Measurements from ENCODE around the gene CCDC157. TPM values are rescaled to one million over a fixed set of nuclear protein-coding genes. Genes with fewer than 3 reads are reported as not detected.
A peak's percentile ranks its signal among the peaks of the same experiment; 100 is the strongest.

CCDC157 gene
- total and polyA plus RNA-seq, 10 of the 15 experiments (the other 5 are each of a cell fraction or from before 2014, with no cell fraction given) = 0.10 to 2.8 (median 1.2) TPM

- 97% methylated on average over 6 of the region's 6 CpGs for WGBS (ENCODE audit: insufficient coverage, insufficient replicate concordance, low lambda C conversion rate, missing lambda C conversion rate)
- no peaks in the 10 kb centered on the region for H4K20me1 ChIP-seq (ENCODE audit: control insufficient read depth, insufficient read depth)
- H3K79me2 ChIP-seq (ENCODE audit: control insufficient read depth, insufficient read depth, low read length) = peaks cover 30% of the 10 kb centered on the region
- BruUV-seq (replicated peaks) = no TSS peak
- no peak for FAIRE-seq
- SMC1A ChIA-PET (ENCODE audit: uncharacterized antibody, unreplicated experiment) = interaction anchor here (1.2 to 3.5 kb wide), 2 partner anchors 8 to 14 kb away, joined by 4 to 13 read pairs; no protein-coding TSS in a partner anchor
- no peaks in the 10 kb centered on the region for H3K27me3 ChIP-seq (replicated peaks in 1 of 2; ENCODE audit: control insufficient read depth in 2 of 2, insufficient read depth in 2 of 2, low read length in 1 of 2)
- H3K4me3 ChIP-seq = no peak overlapping the region
- TF ChIP-seq BHLHE40 (IDR thresholded peaks at IDR 0.05; ENCODE audit: borderline replicate concordance in 1 of 2, low read depth in 2 of 2, low read length in 1 of 2) (no peak), SPI1 (IDR thresholded peaks at IDR 0.05; ENCODE audit: borderline replicate concordance, insufficient read depth, low read depth, low read length) (0 out of 2 replicates have a peak, but pooled peaks have one; percentile 13)
- no peak overlapping the region for H2AFZ ChIP-seq (ENCODE audit: control insufficient read depth, low read depth, low read length)
- POLR2A ChIA-PET = interaction anchor here (1.6 to 6.4 kb wide), 3 partner anchors 10 to 29 kb away, joined by 4 to 60 read pairs (median 19); no protein-coding TSS in a partner anchor
- intact Hi-C loops (cut with micrococcal nuclease; ENCODE audit: unreplicated experiment) = no loop called here
- in situ Hi-C loops (cut with MboI) = no loop called here
- no peak overlapping the region for H3K9ac ChIP-seq (ENCODE audit: control insufficient read depth, insufficient read depth, low read length)
- no peak overlapping the region for H3K4me2 ChIP-seq (ENCODE audit: control insufficient read depth, insufficient read depth)
- no peak for DNase-seq (ENCODE audit: low read depth, low spot score)
- RAD21 ChIA-PET (ENCODE audit: unreplicated experiment) = interaction anchor here (7.3 kb wide), 1 partner anchor 28 kb away, joined by 137 read pairs; the partner anchor contains the start of genes RNF215 and SEC14L2
- no peaks in the 10 kb centered on the region for H3K9me3 ChIP-seq (replicated peaks; ENCODE audit: control insufficient read depth, insufficient read depth, low read length)
- peaks cover 16% of the 10 kb centered on the region for H3K4me1 ChIP-seq (ENCODE audit: control insufficient read depth, insufficient read depth, low read length)
- CTCF ChIA-PET = interaction anchor here (0.6 to 7.5 kb wide), 4 partner anchors 24 to 131 kb away, joined by 3 to 172 read pairs (median 38); partner anchors contain the start of genes CASTOR1 and SEC14L2
- H3K36me3 ChIP-seq (ENCODE audit: control insufficient read depth in 2 of 2, insufficient read depth in 2 of 2, low read length in 1 of 2) = peaks cover 0 to 17% of the 10 kb centered on the region in 2 experiments; a peak in 2 of 4 replicates
- H3K27ac ChIP-seq (ENCODE audit: control insufficient read depth, insufficient read depth) = peak overlapping the region; percentile 2; the same call in 1 of the 2 replicates
- no peak for ATAC-seq
These were observed 63.7 kb downstream of the CCDC157 start for GRCh38 chr22:30420347-30421125.
